Dedifferentiated amniotic fluid mesenchymal stem cell (primary cell): Measurements from ENCODE around the gene SNRPA.
A peak's percentile ranks its signal among the peaks of the same experiment; 100 is the strongest.
"Not testable (repeated sequence)": the region's sequence is repeated elsewhere in the genome, so short reads cannot be mapped to it uniquely, and the experiment has no call there.

Source experiments
- DNase-seq: peaks from one replicate; pipeline ENCODE4 v3.0.0-alpha.2; 2016; ENCODE audit errors: extremely low spot score

The SNRPA gene

GRCh38 chr19:40800997-40801377 lies 50.0 kb downstream of the SNRPA start:
- no peak for DNase-seq

- DNase-seq, result no peak
Measured at GRCh38 chr19:40801426-40802299, 50.7 kb downstream of the SNRPA start.

- DNase-seq, result no peak
Measured at GRCh38 chr19:40802300-40803169, 51.5 kb downstream of the SNRPA start.

GRCh38 chr19:40803170-40803856 lies 52.3 kb downstream of the SNRPA start:
- no peak for DNase-seq

GRCh38 chr19:40803857-40804782 lies 53.1 kb downstream of the SNRPA start:
- DNase-seq, result no peak

- DNase-seq, result no peak
Measured at GRCh38 chr19:40804783-40805242, 53.8 kb downstream of the SNRPA start.

- DNase-seq, result no peak
Measured at GRCh38 chr19:40805258-40805868, 54.4 kb downstream of the SNRPA start.

- DNase-seq, result peak; percentile 95
Measured at GRCh38 chr19:40806423-40807146, 55.6 kb downstream of the SNRPA start.

- no peak for DNase-seq
Measured at GRCh38 chr19:40807147-40808020, 56.4 kb downstream of the SNRPA start.

- DNase-seq, result no peak
Measured at GRCh38 chr19:40808021-40808325, 57.0 kb downstream of the SNRPA start.

- no peak for DNase-seq
Measured at GRCh38 chr19:40808497-40808896, 57.5 kb downstream of the SNRPA start.

GRCh38 chr19:40809358-40810086 lies 58.5 kb downstream of the SNRPA start:
- no peak for DNase-seq

GRCh38 chr19:40810160-40810559 lies 59.2 kb downstream of the SNRPA start:
- DNase-seq, result no peak

GRCh38 chr19:40810649-40811408 lies 59.8 kb downstream of the SNRPA start:
- not testable (repeated sequence) for DNase-seq

GRCh38 chr19:40811478-40812341 lies 60.7 kb downstream of the SNRPA start:
- DNase-seq, result no peak

- not testable (repeated sequence) for DNase-seq
Measured at GRCh38 chr19:40812571-40812970, 61.6 kb downstream of the SNRPA start.

GRCh38 chr19:40813182-40813581 lies 62.2 kb downstream of the SNRPA start:
- no peak for DNase-seq
